Panc1 (cell line): ENCODE measurements around the gene EXOC6B.

ENCODE experiments used
- TF ChIP-seq, protein P1 (sequence below): fragments of 450-650 bp; IDR thresholded peaks from 2 replicates; pipeline ENCODE4 v1.5.1; 2017; ENCODE audit warnings: mild to moderate bottlenecking
- TF ChIP-seq, protein P2 (sequence below), 2 experiments: IDR thresholded peaks; 2 replicates each; pipeline ENCODE4 v1.6.1; 2011 to 2012; ENCODE audit warnings: low read depth in 2 of 2, control low read depth in 1 of 2, low read length in 1 of 2, mild to moderate bottlenecking in 1 of 2, moderate library complexity in 1 of 2; ENCODE audit not compliant: insufficient read depth in 1 of 2

GRCh38 chr2:72513011-72513410 lies 312.8 kb downstream of the EXOC6B start:
- TF ChIP-seq, protein P1, sequence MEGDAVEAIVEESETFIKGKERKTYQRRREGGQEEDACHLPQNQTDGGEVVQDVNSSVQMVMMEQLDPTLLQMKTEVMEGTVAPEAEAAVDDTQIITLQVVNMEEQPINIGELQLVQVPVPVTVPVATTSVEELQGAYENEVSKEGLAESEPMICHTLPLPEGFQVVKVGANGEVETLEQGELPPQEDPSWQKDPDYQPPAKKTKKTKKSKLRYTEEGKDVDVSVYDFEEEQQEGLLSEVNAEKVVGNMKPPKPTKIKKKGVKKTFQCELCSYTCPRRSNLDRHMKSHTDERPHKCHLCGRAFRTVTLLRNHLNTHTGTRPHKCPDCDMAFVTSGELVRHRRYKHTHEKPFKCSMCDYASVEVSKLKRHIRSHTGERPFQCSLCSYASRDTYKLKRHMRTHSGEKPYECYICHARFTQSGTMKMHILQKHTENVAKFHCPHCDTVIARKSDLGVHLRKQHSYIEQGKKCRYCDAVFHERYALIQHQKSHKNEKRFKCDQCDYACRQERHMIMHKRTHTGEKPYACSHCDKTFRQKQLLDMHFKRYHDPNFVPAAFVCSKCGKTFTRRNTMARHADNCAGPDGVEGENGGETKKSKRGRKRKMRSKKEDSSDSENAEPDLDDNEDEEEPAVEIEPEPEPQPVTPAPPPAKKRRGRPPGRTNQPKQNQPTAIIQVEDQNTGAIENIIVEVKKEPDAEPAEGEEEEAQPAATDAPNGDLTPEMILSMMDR, result no peak
- TF ChIP-seq, protein P2, sequence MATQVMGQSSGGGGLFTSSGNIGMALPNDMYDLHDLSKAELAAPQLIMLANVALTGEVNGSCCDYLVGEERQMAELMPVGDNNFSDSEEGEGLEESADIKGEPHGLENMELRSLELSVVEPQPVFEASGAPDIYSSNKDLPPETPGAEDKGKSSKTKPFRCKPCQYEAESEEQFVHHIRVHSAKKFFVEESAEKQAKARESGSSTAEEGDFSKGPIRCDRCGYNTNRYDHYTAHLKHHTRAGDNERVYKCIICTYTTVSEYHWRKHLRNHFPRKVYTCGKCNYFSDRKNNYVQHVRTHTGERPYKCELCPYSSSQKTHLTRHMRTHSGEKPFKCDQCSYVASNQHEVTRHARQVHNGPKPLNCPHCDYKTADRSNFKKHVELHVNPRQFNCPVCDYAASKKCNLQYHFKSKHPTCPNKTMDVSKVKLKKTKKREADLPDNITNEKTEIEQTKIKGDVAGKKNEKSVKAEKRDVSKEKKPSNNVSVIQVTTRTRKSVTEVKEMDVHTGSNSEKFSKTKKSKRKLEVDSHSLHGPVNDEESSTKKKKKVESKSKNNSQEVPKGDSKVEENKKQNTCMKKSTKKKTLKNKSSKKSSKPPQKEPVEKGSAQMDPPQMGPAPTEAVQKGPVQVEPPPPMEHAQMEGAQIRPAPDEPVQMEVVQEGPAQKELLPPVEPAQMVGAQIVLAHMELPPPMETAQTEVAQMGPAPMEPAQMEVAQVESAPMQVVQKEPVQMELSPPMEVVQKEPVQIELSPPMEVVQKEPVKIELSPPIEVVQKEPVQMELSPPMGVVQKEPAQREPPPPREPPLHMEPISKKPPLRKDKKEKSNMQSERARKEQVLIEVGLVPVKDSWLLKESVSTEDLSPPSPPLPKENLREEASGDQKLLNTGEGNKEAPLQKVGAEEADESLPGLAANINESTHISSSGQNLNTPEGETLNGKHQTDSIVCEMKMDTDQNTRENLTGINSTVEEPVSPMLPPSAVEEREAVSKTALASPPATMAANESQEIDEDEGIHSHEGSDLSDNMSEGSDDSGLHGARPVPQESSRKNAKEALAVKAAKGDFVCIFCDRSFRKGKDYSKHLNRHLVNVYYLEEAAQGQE (IDR thresholded peaks at IDR 0.05; ENCODE audit: insufficient read depth in 1 of 2, low read depth in 2 of 2, low read length in 1 of 2), result no peak
